H1 (cell line): ENCODE data around the gene TMEM140. TPM values are rescaled to one million over a fixed set of nuclear protein-coding genes. Genes with fewer than 3 reads are reported as not detected.

Experiments used
- CTCF ChIA-PET: fragments of 300-600 bp; sonication (Branson Sonifier 250); formaldehyde crosslinking; loops from one replicate; lab custom pipeline; 2021; ENCODE audit not compliant: partially characterized antibody; lab: Charles Lee
- POLR2A ChIA-PET: fragments of 300-600 bp; sonication (Branson Sonifier 250); formaldehyde crosslinking; loops from one replicate; lab custom pipeline; 2021; ENCODE audit warnings: inconsistent platforms; ENCODE audit not compliant: partially characterized antibody; lab: Charles Lee
- DNase-seq, 2 experiments: peaks; one replicate each; pipeline versions ENCODE4 v3.0.0 to v3.0.0-alpha.2; 2010 to 2022; ENCODE audit warnings: low spot score in 2 of 2, low read depth in 1 of 2, mixed read lengths in 1 of 2
- FAIRE-seq: peaks from 2 replicates; lab custom pipeline; 2011; peaks lifted over from hg19 to GRCh38; lab: Jason Lieb, UNC
- H2AFZ ChIP-seq: 2 replicates; pipeline ENCODE4 v1.8.1; 2012; ENCODE audit warnings: low read length, inconsistent platforms
- H2AK5ac ChIP-seq: 2 replicates; pipeline ENCODE4 v1.6.1; 2013; ENCODE audit warnings: low read depth, low read length
- H2BK120ac ChIP-seq: replicated peaks from 2 replicates; pipeline ENCODE3; 2013; ENCODE audit warnings: low read depth, low read length, inconsistent platforms
- H2BK12ac ChIP-seq: 2 replicates; pipeline ENCODE4 v1.6.1; 2013; ENCODE audit warnings: low read depth, low read length
- H2BK15ac ChIP-seq: 2 replicates; pipeline ENCODE4 v1.6.1; 2013; ENCODE audit warnings: low read length
- H2BK20ac ChIP-seq: 2 replicates; pipeline ENCODE4 v1.6.1; 2013; ENCODE audit warnings: low read length
- H2BK5ac ChIP-seq: 2 replicates; pipeline ENCODE4 v1.6.1; 2013; ENCODE audit warnings: low read depth, low read length
- H3K14ac ChIP-seq: 2 replicates; pipeline ENCODE4 v1.6.1; 2013; ENCODE audit warnings: inconsistent platforms; ENCODE audit not compliant: insufficient read length
- H3K18ac ChIP-seq: 2 replicates; pipeline ENCODE4 v1.6.1; 2013; ENCODE audit warnings: low read length; ENCODE audit errors: extremely low read depth
- H3K23ac ChIP-seq: 2 replicates; pipeline ENCODE4 v1.6.1; 2013; ENCODE audit warnings: inconsistent platforms; ENCODE audit not compliant: insufficient read length
- H3K23me2 ChIP-seq: 2 replicates; pipeline ENCODE4 v1.6.1; 2013; ENCODE audit warnings: low read depth, low read length
- H3K27ac ChIP-seq: 2 replicates; pipeline ENCODE4 v1.6.1; 2011; ENCODE audit warnings: low read depth, low read length, inconsistent platforms
- H3K27me3 ChIP-seq, 4 experiments: replicated peaks in 1 of 4; 1 replicate in 1 of 4; 2 replicates in 3 of 4; pipeline versions ENCODE4 v1.6.1 to v1.8.1; 2011 to 2013; ENCODE audit warnings: low read length in 3 of 4, mild to moderate bottlenecking in 3 of 4, inconsistent platforms in 2 of 4, mixed read lengths in 2 of 4, moderate library complexity in 1 of 4; ENCODE audit not compliant: control insufficient read depth in 3 of 4, insufficient read depth in 3 of 4; ENCODE audit errors: extremely low read depth in 1 of 4
- H3K36me3 ChIP-seq, 4 experiments: 2 replicates each; pipeline versions ENCODE4 v1.6.1 to v1.8.1; 2011 to 2013; ENCODE audit warnings: mild to moderate bottlenecking in 4 of 4, low read length in 3 of 4, moderate library complexity in 2 of 4, control low read depth in 1 of 4, inconsistent platforms in 1 of 4; ENCODE audit not compliant: insufficient read depth in 4 of 4, control insufficient read depth in 2 of 4
- H3K4ac ChIP-seq: replicated peaks from 2 replicates; pipeline ENCODE3; 2013; ENCODE audit warnings: low read length, low read depth, mixed read lengths, inconsistent platforms; ENCODE audit not compliant: insufficient read length
- H3K4me1 ChIP-seq, 4 experiments: replicated peaks in 1 of 4; 1 replicate in 1 of 4; 2 replicates in 3 of 4; pipeline versions ENCODE4 v1.6.1 to v1.8.1; 2011 to 2013; ENCODE audit warnings: low read length in 3 of 4, inconsistent platforms in 2 of 4, mixed read lengths in 1 of 4; ENCODE audit not compliant: insufficient read depth in 4 of 4, control insufficient read depth in 3 of 4
- H3K4me2 ChIP-seq, 2 experiments: 2 replicates each; pipeline versions ENCODE4 v1.6.1 to v1.8.1; 2011 to 2013; ENCODE audit warnings: low read depth in 2 of 2, low read length in 2 of 2, control low read depth in 1 of 2, inconsistent platforms in 1 of 2, mild to moderate bottlenecking in 1 of 2; ENCODE audit not compliant: insufficient read depth in 1 of 2
- H3K4me3 ChIP-seq, 4 experiments: fragments of 200-600, 300-600 bp in 1 of 4; sonication (generic), shearing (Covaris generic), sonication (Bioruptor Twin) in 1 of 4; 2 replicates each; pipeline versions ENCODE4 v1.5.1 to v1.8.1; 2011 to 2016; ENCODE audit warnings: low read length in 4 of 4, low read depth in 3 of 4, control low read depth in 2 of 4, inconsistent platforms in 2 of 4, mild to moderate bottlenecking in 2 of 4, mixed read lengths in 1 of 4, moderate library complexity in 1 of 4; ENCODE audit not compliant: insufficient read depth in 2 of 4; ENCODE audit errors: extremely low read depth in 1 of 4
- H3K56ac ChIP-seq: replicated peaks from 2 replicates; pipeline ENCODE3; 2013; ENCODE audit warnings: low read depth, mild to moderate bottlenecking, mixed read lengths, low read length, inconsistent platforms; ENCODE audit not compliant: insufficient read length
- H3K79me1 ChIP-seq: 2 replicates; pipeline ENCODE4 v1.6.1; 2013; ENCODE audit warnings: low read depth, low read length, control low read depth
- H3K79me2 ChIP-seq, 2 experiments: 2 replicates each; pipeline versions ENCODE4 v1.6.1 to v1.8.1; 2012 to 2013; ENCODE audit warnings: low read length in 2 of 2, mild to moderate bottlenecking in 2 of 2, inconsistent platforms in 1 of 2; ENCODE audit not compliant: insufficient read depth in 2 of 2, control insufficient read depth in 1 of 2
- H3K9ac ChIP-seq, 4 experiments: replicated peaks in 1 of 4; 1 replicate in 1 of 4; 2 replicates in 3 of 4; pipeline versions ENCODE4 v1.6.1 to v1.8.1; 2011 to 2013; ENCODE audit warnings: low read depth in 3 of 4, low read length in 3 of 4, control low read depth in 2 of 4, mild to moderate bottlenecking in 2 of 4, moderate library complexity in 2 of 4, inconsistent platforms in 1 of 4; ENCODE audit errors: extremely low read depth in 1 of 4
- H3K9me3 ChIP-seq, 2 experiments: 2 replicates each; pipeline versions ENCODE4 v1.6.1 to v1.8.1; 2012 to 2013; ENCODE audit warnings: mild to moderate bottlenecking in 2 of 2, moderate library complexity in 2 of 2, control low read depth in 1 of 2, inconsistent platforms in 1 of 2, low read depth in 1 of 2, low read length in 1 of 2, mixed read lengths in 1 of 2; ENCODE audit not compliant: insufficient read depth in 2 of 2
- H4K20me1 ChIP-seq, 2 experiments: replicated peaks in 1 of 2; 2 replicates each; pipeline versions ENCODE3 to v1.8.1; 2011 to 2013; ENCODE audit warnings: inconsistent platforms in 2 of 2, low read length in 2 of 2, mild to moderate bottlenecking in 1 of 2; ENCODE audit not compliant: insufficient read depth in 2 of 2, control insufficient read depth in 1 of 2
- H4K5ac ChIP-seq: 2 replicates; pipeline ENCODE4 v1.6.1; 2013; ENCODE audit warnings: low read length, low read depth, mixed read lengths, inconsistent platforms; ENCODE audit not compliant: insufficient read length
- H4K8ac ChIP-seq: 2 replicates; pipeline ENCODE4 v1.8.0; 2013; ENCODE audit warnings: mild to moderate bottlenecking, moderate library complexity, low read length, inconsistent platforms; ENCODE audit not compliant: insufficient read depth; ENCODE audit errors: extremely low read depth
- H4K91ac ChIP-seq: replicated peaks from 2 replicates; pipeline ENCODE3; 2013; ENCODE audit warnings: low read length, mixed read lengths, inconsistent platforms; ENCODE audit not compliant: insufficient read length
- BCL11A ChIP-seq, 2 experiments: IDR thresholded peaks; one replicate each; pipeline ENCODE4 v1.6.1; 2011; ENCODE audit warnings: low read depth in 2 of 2, low read length in 2 of 2, mild to moderate bottlenecking in 2 of 2
- CHD1 ChIP-seq: IDR thresholded peaks from 2 replicates; pipeline ENCODE4 v1.6.1; 2012; ENCODE audit warnings: low read depth, low read length, improper control_type of control experiment
- HDAC6 ChIP-seq: IDR thresholded peaks from one replicate; pipeline ENCODE4 v1.7.1; 2012; ENCODE audit warnings: low read depth, mild to moderate bottlenecking, inconsistent platforms, low read length, moderate library complexity
- SIRT6 ChIP-seq: IDR thresholded peaks from one replicate; pipeline ENCODE4 v1.7.1; 2012; ENCODE audit warnings: low read length, inconsistent platforms
- ZNF274 ChIP-seq: IDR thresholded peaks from 2 replicates; pipeline ENCODE4 v1.7.0; 2012; ENCODE audit warnings: low read length, borderline replicate concordance; ENCODE audit errors: extremely low read depth
- WGBS, 2 experiments: shearing (Covaris generic) in 1 of 2; methylation state at CpG; one replicate each; pipeline versions ENCODE4 v1.1.6 to v1.1.7; 2013 to 2015; ENCODE audit warnings: low lambda C conversion rate in 2 of 2, mixed read lengths in 2 of 2, inconsistent platforms in 1 of 2, low coverage in 1 of 2, missing lambda C conversion rate in 1 of 2; ENCODE audit not compliant: insufficient replicate concordance in 2 of 2, insufficient coverage in 1 of 2, insufficient read length in 1 of 2; ENCODE audit errors: extremely low coverage in 1 of 2, missing lambda C conversion rate in 1 of 2; 5-methylcytosine and 5-hydroxymethylcytosine counted together
- polyA plus RNA-seq, 7 experiments: library from polyadenylated mRNA; depleted of rRNA in 3 of 7; stranded (reverse) in 5 of 7; unstranded in 2 of 7; fragments of >200 nt in 5 of 7; fragments of 200-250 nt in 2 of 7; gene quantifications; 1 replicate in 5 of 7; 2 replicates in 1 of 7; 4 replicates in 1 of 7; pipeline versions ENCODE4 v1.2.1 to v1.2.3, GENCODE V29; 2011 to 2013; ENCODE audit warnings: missing spikeins in 2 of 7, mixed read lengths in 2 of 7
- total RNA-seq: library from RNA; stranded (reverse); fragmentation: NEBNext Ultra II Directional; extraction: Animal tissue kit (Norgen Biotek cat#: 25700); gene quantifications from 2 replicates; pipeline ENCODE4 v1.2.1, GENCODE V29; 2021

Gene TMEM140
- total and polyA plus RNA-seq, 2 of the 8 experiments (the other 6 are each of a cell fraction or from before 2014, with no cell fraction given) = not detected

GRCh38 chr7:135152442-135152841 lies 4.6 kb downstream of the TMEM140 start:
- no peak overlapping the region for H3K9ac ChIP-seq
- DNase-seq (no peak), FAIRE-seq (no peak)
- no peak overlapping the region for H2AFZ ChIP-seq
- POLR2A ChIA-PET = no interaction called here
- CTCF ChIA-PET = no interaction called here
- peaks cover 13 to 14% of the 10 kb centered on the region in 2 experiments; a peak in 3 of 4 replicates for H3K9me3 ChIP-seq
- H4K91ac ChIP-seq = no peak overlapping the region
- TF ChIP-seq HDAC6 = no peak
- no peak for TF ChIP-seq SIRT6
- TF ChIP-seq CHD1 = no peak
- no peak for TF ChIP-seq BCL11A (IDR thresholded peaks at IDR 0.05; ENCODE audit: low read depth in 2 of 2, low read length in 2 of 2)
- no peak for TF ChIP-seq ZNF274
- no peaks in the 10 kb centered on the region for H3K79me2 ChIP-seq
- H2BK15ac ChIP-seq = no peak overlapping the region
- H2BK20ac ChIP-seq = no peak overlapping the region
- no peak overlapping the region for H4K5ac ChIP-seq
- no peaks in the 10 kb centered on the region for H3K36me3 ChIP-seq
- no peak overlapping the region for H3K56ac ChIP-seq
- H3K14ac ChIP-seq = no peak overlapping the region
- WGBS, 2 experiments = 88% methylated on average over 1 of the region's 1 CpG; no CpG with 5 or more reads in 1 of the 2 experiments
- H3K18ac ChIP-seq = no peak overlapping the region
- no peak overlapping the region for H3K4me3 ChIP-seq
- no peaks in the 10 kb centered on the region for H3K23me2 ChIP-seq
- no peaks in the 10 kb centered on the region for H3K27me3 ChIP-seq
- H3K27ac ChIP-seq = no peak overlapping the region
- no peak overlapping the region for H3K4ac ChIP-seq
- no peak overlapping the region for H4K8ac ChIP-seq
- H2BK5ac ChIP-seq = no peak overlapping the region
- no peak overlapping the region for H3K23ac ChIP-seq
- H3K4me2 ChIP-seq = no peak overlapping the region
- H2BK12ac ChIP-seq = no peak overlapping the region
- no peaks in the 10 kb centered on the region for H3K4me1 ChIP-seq
- H2BK120ac ChIP-seq = no peak overlapping the region
- no peaks in the 10 kb centered on the region for H3K79me1 ChIP-seq
- H2AK5ac ChIP-seq = no peak overlapping the region
- no peaks in the 10 kb centered on the region for H4K20me1 ChIP-seq
